ENCODE data around the gene LAMA2. TPM values are rescaled to one million over a fixed set of nuclear protein-coding genes. Genes with fewer than 3 reads are reported as not detected.

LAMA2 gene
- total RNA-seq, 2 experiments from 2014 or later: 0.26 TPM; not detected in 1

GRCh38 chr6:129292836-129293235 lies 409.9 kb downstream of the LAMA2 start:
- Mint-ChIP-seq H3K27ac (no peak overlapping the region), H3K36me3 (ENCODE audit: low read depth) (no peaks in the 10 kb centered on the region), H3K4me1 (ENCODE audit: low read depth) (no peaks in the 10 kb centered on the region), H3K27me3 (ENCODE audit: low read depth) (no peaks in the 10 kb centered on the region), H3K4me3 (no peak overlapping the region), H3K9me3 (ENCODE audit: insufficient read depth) (no peaks in the 10 kb centered on the region)
- ATAC-seq: no peak
- DNase-seq: no peak
- ChIA-PET CTCF (no interaction called here), POLR2A (no interaction called here)

- ChIA-PET CTCF (interaction anchor here (0.6 kb wide), 1 partner anchor 672 kb away, joined by 3 read pairs; no protein-coding TSS in a partner anchor), POLR2A (no interaction called here)
- no peak overlapping the region for H3K27ac Mint-ChIP-seq
- no peaks in the 10 kb centered on the region for H3K36me3 Mint-ChIP-seq (ENCODE audit: low read depth)
- DNase-seq (no peak), ATAC-seq (no peak)
- no peak overlapping the region for H3K4me3 Mint-ChIP-seq
- H3K4me1 Mint-ChIP-seq (ENCODE audit: low read depth): no peaks in the 10 kb centered on the region
- H3K27me3 Mint-ChIP-seq (ENCODE audit: low read depth): peaks cover 6% of the 10 kb centered on the region
- no peaks in the 10 kb centered on the region for H3K9me3 Mint-ChIP-seq (ENCODE audit: insufficient read depth)
These were observed 414.7 kb downstream of the LAMA2 start for GRCh38 chr6:129297592-129297991.

- ChIA-PET POLR2A (no interaction called here), CTCF (no interaction called here)
- Mint-ChIP-seq H3K27ac (no peak overlapping the region), H3K9me3 (ENCODE audit: insufficient read depth) (no peaks in the 10 kb centered on the region), H3K4me3 (no peak overlapping the region), H3K27me3 (ENCODE audit: low read depth) (peaks cover 9% of the 10 kb centered on the region), H3K36me3 (ENCODE audit: low read depth) (no peaks in the 10 kb centered on the region), H3K4me1 (ENCODE audit: low read depth) (no peaks in the 10 kb centered on the region)
- DNase-seq (no peak), ATAC-seq (no peak)
These were observed 419.7 kb downstream of the LAMA2 start for GRCh38 chr6:129302671-129303070.

- DNase-seq: no peak
- Mint-ChIP-seq H3K27ac (no peak overlapping the region), H3K36me3 (ENCODE audit: low read depth) (no peaks in the 10 kb centered on the region), H3K27me3 (ENCODE audit: low read depth) (peaks cover 3% of the 10 kb centered on the region), H3K4me3 (no peak overlapping the region), H3K4me1 (ENCODE audit: low read depth) (no peaks in the 10 kb centered on the region), H3K9me3 (ENCODE audit: insufficient read depth) (no peaks in the 10 kb centered on the region)
- ATAC-seq: no peak
- POLR2A ChIA-PET: no interaction called here
- CTCF ChIA-PET: no interaction called here
These were observed 423.9 kb downstream of the LAMA2 start for GRCh38 chr6:129306826-129307225.

GRCh38 chr6:129307845-129308244 lies 424.9 kb downstream of the LAMA2 start:
- DNase-seq (no peak), ATAC-seq (no peak)
- Mint-ChIP-seq H3K36me3 (ENCODE audit: low read depth) (no peaks in the 10 kb centered on the region), H3K9me3 (ENCODE audit: insufficient read depth) (no peaks in the 10 kb centered on the region), H3K27me3 (ENCODE audit: low read depth) (peaks cover 3% of the 10 kb centered on the region), H3K27ac (no peak overlapping the region), H3K4me1 (ENCODE audit: low read depth) (no peaks in the 10 kb centered on the region), H3K4me3 (no peak overlapping the region)
- ChIA-PET POLR2A (no interaction called here), CTCF (no interaction called here)

- no peak overlapping the region for H3K4me3 Mint-ChIP-seq
- ChIA-PET CTCF (no interaction called here), POLR2A (no interaction called here)
- no peak for ATAC-seq
- no peaks in the 10 kb centered on the region for H3K4me1 Mint-ChIP-seq (ENCODE audit: low read depth)
- no peak for DNase-seq
- no peak overlapping the region for H3K27ac Mint-ChIP-seq
- no peaks in the 10 kb centered on the region for H3K36me3 Mint-ChIP-seq (ENCODE audit: low read depth)
- H3K27me3 Mint-ChIP-seq (ENCODE audit: low read depth): peaks cover 3% of the 10 kb centered on the region
- H3K9me3 Mint-ChIP-seq (ENCODE audit: insufficient read depth): no peaks in the 10 kb centered on the region
These were observed 426.2 kb downstream of the LAMA2 start for GRCh38 chr6:129309154-129309553.

- DNase-seq (no peak), ATAC-seq (no peak)
- Mint-ChIP-seq H3K4me1 (ENCODE audit: low read depth) (no peaks in the 10 kb centered on the region), H3K27ac (no peak overlapping the region), H3K36me3 (ENCODE audit: low read depth) (no peaks in the 10 kb centered on the region), H3K27me3 (ENCODE audit: low read depth) (peaks cover 3% of the 10 kb centered on the region), H3K4me3 (no peak overlapping the region), H3K9me3 (ENCODE audit: insufficient read depth) (no peaks in the 10 kb centered on the region)
- ChIA-PET CTCF (no interaction called here), POLR2A (no interaction called here)
These were observed 429.9 kb downstream of the LAMA2 start for GRCh38 chr6:129312880-129313279.

GRCh38 chr6:129314575-129314974 lies 431.6 kb downstream of the LAMA2 start:
- Mint-ChIP-seq H3K9me3 (ENCODE audit: insufficient read depth) (no peaks in the 10 kb centered on the region), H3K27me3 (ENCODE audit: low read depth) (peaks cover 7% of the 10 kb centered on the region), H3K27ac (no peak overlapping the region), H3K36me3 (ENCODE audit: low read depth) (no peaks in the 10 kb centered on the region), H3K4me1 (ENCODE audit: low read depth) (no peaks in the 10 kb centered on the region), H3K4me3 (no peak overlapping the region)
- no peak for ATAC-seq
- POLR2A ChIA-PET: no interaction called here
- CTCF ChIA-PET: no interaction called here
- no peak for DNase-seq

- POLR2A ChIA-PET: no interaction called here
- ATAC-seq: no peak
- Mint-ChIP-seq H3K27me3 (ENCODE audit: low read depth) (peaks cover 9% of the 10 kb centered on the region), H3K27ac (no peak overlapping the region), H3K4me3 (no peak overlapping the region), H3K9me3 (ENCODE audit: insufficient read depth) (no peaks in the 10 kb centered on the region), H3K36me3 (ENCODE audit: low read depth) (no peaks in the 10 kb centered on the region), H3K4me1 (ENCODE audit: low read depth) (no peaks in the 10 kb centered on the region)
- DNase-seq: no peak
- CTCF ChIA-PET: no interaction called here
These were observed 435.2 kb downstream of the LAMA2 start for GRCh38 chr6:129317931-129318820.

- Mint-ChIP-seq H3K36me3 (ENCODE audit: low read depth) (no peaks in the 10 kb centered on the region), H3K27ac (no peak overlapping the region), H3K27me3 (ENCODE audit: low read depth) (peaks cover 9% of the 10 kb centered on the region), H3K4me3 (no peak overlapping the region), H3K4me1 (ENCODE audit: low read depth) (no peaks in the 10 kb centered on the region), H3K9me3 (ENCODE audit: insufficient read depth) (no peaks in the 10 kb centered on the region)
- POLR2A ChIA-PET: no interaction called here
- ATAC-seq: no peak
- no peak for DNase-seq
- CTCF ChIA-PET: interaction anchor here (1.4 kb wide), 1 partner anchor 49 kb away, joined by 3 read pairs; no protein-coding TSS in a partner anchor
These were observed 438.0 kb downstream of the LAMA2 start for GRCh38 chr6:129320892-129321291.

- no peaks in the 10 kb centered on the region for H3K9me3 Mint-ChIP-seq (ENCODE audit: insufficient read depth)
- peaks cover 9% of the 10 kb centered on the region for H3K27me3 Mint-ChIP-seq (ENCODE audit: low read depth)
- CTCF ChIA-PET: interaction anchor here (1.4 kb wide), 1 partner anchor 49 kb away, joined by 3 read pairs; no protein-coding TSS in a partner anchor
- POLR2A ChIA-PET: no interaction called here
- DNase-seq: no peak
- no peaks in the 10 kb centered on the region for H3K4me1 Mint-ChIP-seq (ENCODE audit: low read depth)
- H3K36me3 Mint-ChIP-seq (ENCODE audit: low read depth): no peaks in the 10 kb centered on the region
- no peak overlapping the region for H3K4me3 Mint-ChIP-seq
- H3K27ac Mint-ChIP-seq: no peak overlapping the region
- no peak for ATAC-seq
These were observed 438.4 kb downstream of the LAMA2 start for GRCh38 chr6:129321303-129321702.

- no peak overlapping the region for H3K4me3 Mint-ChIP-seq
- ATAC-seq (no peak), DNase-seq (no peak)
- H3K4me1 Mint-ChIP-seq (ENCODE audit: low read depth): no peaks in the 10 kb centered on the region
- ChIA-PET CTCF (no interaction called here), POLR2A (no interaction called here)
- H3K27me3 Mint-ChIP-seq (ENCODE audit: low read depth): peaks cover 5% of the 10 kb centered on the region
- no peaks in the 10 kb centered on the region for H3K36me3 Mint-ChIP-seq (ENCODE audit: low read depth)
- H3K9me3 Mint-ChIP-seq (ENCODE audit: insufficient read depth): no peaks in the 10 kb centered on the region
- H3K27ac Mint-ChIP-seq: no peak overlapping the region
These were observed 441.4 kb downstream of the LAMA2 start for GRCh38 chr6:129324345-129324744.

GRCh38 chr6:129329678-129330077 lies 446.7 kb downstream of the LAMA2 start:
- Mint-ChIP-seq H3K36me3 (ENCODE audit: low read depth) (no peaks in the 10 kb centered on the region), H3K4me1 (ENCODE audit: low read depth) (no peaks in the 10 kb centered on the region), H3K27ac (no peak overlapping the region), H3K9me3 (ENCODE audit: insufficient read depth) (no peaks in the 10 kb centered on the region), H3K27me3 (ENCODE audit: low read depth) (peaks cover 3% of the 10 kb centered on the region), H3K4me3 (no peak overlapping the region)
- no peak for ATAC-seq
- ChIA-PET POLR2A (no interaction called here), CTCF (no interaction called here)
- DNase-seq: no peak

Data from activated CD8-positive, alpha-beta T cell treated with anti-CD3 and anti-CD28 coated beads, Interleukin-2, amount 10 ng/mL, durations not matched to agents 7 days and 5 days (primary cell).